CD14-positive monocyte (primary cell): ENCODE data around the gene CACNA1B. TPM values are rescaled to one million over a fixed set of nuclear protein-coding genes. Genes with fewer than 3 reads are reported as not detected.

ENCODE experiments used
- DNase-seq, 3 donors: peaks; one replicate each; pipeline ENCODE4 v3.0.0-alpha.2; 2011 to 2022
- H2AFZ ChIP-seq: 2 replicates; pipeline ENCODE4 v1.6.0; 2012; ENCODE audit warnings: mild to moderate bottlenecking, low read depth, low read length, inconsistent platforms; ENCODE audit not compliant: insufficient read depth, poor library complexity, severe bottlenecking
- H3K27ac ChIP-seq, 2 donors: 1 replicate in 1 of 2; 2 replicates in 1 of 2; pipeline ENCODE4 v1.5.1; 2012 to 2013; ENCODE audit warnings: low read length in 2 of 2, control low read depth in 1 of 2, inconsistent platforms in 1 of 2, low read depth in 1 of 2, mild to moderate bottlenecking in 1 of 2
- H3K27me3 ChIP-seq, 2 donors: one replicate each; pipeline versions ENCODE4 v1.6.0 to v1.6.1; 2011 to 2013; ENCODE audit warnings: low read length in 2 of 2; ENCODE audit not compliant: control insufficient read depth in 2 of 2, insufficient read depth in 2 of 2
- H3K36me3 ChIP-seq, 2 donors: replicated peaks in 1 of 2; 1 replicate in 1 of 2; 2 replicates in 1 of 2; pipeline versions ENCODE4 v1.5.1 to v1.6.1; 2012 to 2013; ENCODE audit warnings: low read length in 2 of 2, control low read depth in 1 of 2, inconsistent platforms in 1 of 2, mild to moderate bottlenecking in 1 of 2; ENCODE audit not compliant: insufficient read depth in 2 of 2, control insufficient read depth in 1 of 2
- H3K4me1 ChIP-seq, 2 donors: 1 replicate in 1 of 2; 2 replicates in 1 of 2; pipeline versions ENCODE4 v1.5.1 to v1.6.1; 2012 to 2013; ENCODE audit warnings: low read length in 2 of 2, control low read depth in 1 of 2, inconsistent platforms in 1 of 2, mild to moderate bottlenecking in 1 of 2, moderate library complexity in 1 of 2; ENCODE audit not compliant: insufficient read depth in 2 of 2, control insufficient read depth in 1 of 2
- H3K4me2 ChIP-seq: replicated peaks from 2 replicates; pipeline ENCODE3; 2012; ENCODE audit warnings: low read length, moderate library complexity, mild to moderate bottlenecking; ENCODE audit not compliant: poor library complexity, severe bottlenecking; ENCODE audit errors: extremely low read depth
- H3K4me3 ChIP-seq, 3 experiments: fragments of 200-600 bp in 1 of 3; sonication (generic) in 1 of 3; replicated peaks in 1 of 3; 1 replicate in 2 of 3; 2 replicates in 1 of 3; pipeline ENCODE4 v1.5.1; 2011 to 2013; ENCODE audit warnings: low read length in 3 of 3, mild to moderate bottlenecking in 3 of 3, control low read depth in 2 of 3, low read depth in 2 of 3, inconsistent platforms in 1 of 3, moderate library complexity in 1 of 3
- H3K79me2 ChIP-seq: 2 replicates; pipeline ENCODE4 v1.6.0; 2012; ENCODE audit warnings: mild to moderate bottlenecking, control low read depth, inconsistent platforms, low read length, moderate library complexity; ENCODE audit not compliant: insufficient read depth
- H3K9ac ChIP-seq: 2 replicates; pipeline ENCODE4 v1.6.0; 2017; ENCODE audit warnings: low read length, mild to moderate bottlenecking; ENCODE audit not compliant: insufficient read depth, poor library complexity, severe bottlenecking
- H3K9me3 ChIP-seq, 2 donors: replicated peaks in 1 of 2; 1 replicate in 1 of 2; 2 replicates in 1 of 2; pipeline versions ENCODE4 v1.5.1 to v1.6.1; 2012 to 2013; ENCODE audit warnings: low read length in 2 of 2, control low read depth in 1 of 2; ENCODE audit not compliant: control insufficient read depth in 1 of 2, insufficient read depth in 1 of 2
- H4K20me1 ChIP-seq: 2 replicates; pipeline ENCODE4 v1.6.0; 2012; ENCODE audit warnings: mild to moderate bottlenecking, low read length, control low read depth, moderate library complexity; ENCODE audit not compliant: insufficient read depth
- H3K27ac Mint-ChIP-seq, 7 donors: one replicate each; pipeline ENCODE4 v1.8.0; 2020; ENCODE audit warnings: mild to moderate bottlenecking in 7 of 7, mixed read lengths in 7 of 7, moderate library complexity in 6 of 7, inconsistent platforms in 2 of 7
- H3K27me3 Mint-ChIP-seq, 3 donors: one replicate each; pipeline ENCODE4 v1.8.0; 2021 to 2022; ENCODE audit warnings: low read depth in 3 of 3, mild to moderate bottlenecking in 3 of 3, mixed read lengths in 3 of 3, moderate library complexity in 3 of 3, inconsistent platforms in 1 of 3
- H3K36me3 Mint-ChIP-seq, 2 donors: one replicate each; pipeline ENCODE4 v1.8.0; 2020; ENCODE audit warnings: mixed read lengths in 2 of 2, inconsistent platforms in 1 of 2, mild to moderate bottlenecking in 1 of 2
- H3K4me1 Mint-ChIP-seq: one replicate; pipeline ENCODE4 v1.8.0; 2020; ENCODE audit warnings: mild to moderate bottlenecking, mixed read lengths
- H3K4me3 Mint-ChIP-seq, 2 donors: one replicate each; pipeline ENCODE4 v1.8.0; 2020; ENCODE audit warnings: mild to moderate bottlenecking in 2 of 2, mixed read lengths in 2 of 2, moderate library complexity in 1 of 2
- H3K9me3 Mint-ChIP-seq, 7 donors: one replicate each; pipeline ENCODE4 v1.8.0; 2020 to 2022; ENCODE audit warnings: mixed read lengths in 7 of 7, mild to moderate bottlenecking in 6 of 7, moderate library complexity in 6 of 7, inconsistent platforms in 2 of 7
- CTCF ChIP-seq: fragments of 200-600 bp; IDR thresholded peaks from one replicate; pipeline ENCODE4 v1.8.0; 2022; ENCODE audit warnings: antibody characterized with exemption, mild to moderate bottlenecking
- WGBS: methylation state at CpG from one replicate; pipeline ENCODE4 v1.1.5; 2013; ENCODE audit warnings: missing lambda C conversion rate; ENCODE audit not compliant: insufficient coverage; 5-methylcytosine and 5-hydroxymethylcytosine counted together
- intact Hi-C, 2 donors: fragments of 100-400 bp; cut with micrococcal nuclease; formaldehyde crosslinking; loops; one replicate each; pipeline versions ENCODE4 v1.15.0 to v1.15.1; 2023
- polyA plus RNA-seq, 3 donors: library from polyadenylated mRNA; depleted of rRNA in 1 of 3; unstranded in 2 of 3; stranded (reverse) in 1 of 3; fragments of 300-500 nt in 2 of 3; fragments of >200 nt in 1 of 3; fragmentation: Illumina TruSeq in 2 of 3; gene quantifications; 1 replicate in 2 of 3; 2 replicates in 1 of 3; pipeline ENCODE4 v1.2.3, GENCODE V29; 2012 to 2021

Gene CACNA1B
- polyA plus RNA-seq, 3 donors: not detected

- H3K27ac ChIP-seq: no peak overlapping the region
- H3K9me3 Mint-ChIP-seq: peaks cover 0 to 22% (median 3%) of the 10 kb centered on the region in 7 donors
- no peaks in the 10 kb centered on the region for H3K4me1 ChIP-seq
- no peak overlapping the region for H3K4me2 ChIP-seq
- no peaks in the 10 kb centered on the region for H3K36me3 ChIP-seq
- no peak overlapping the region for H3K4me3 ChIP-seq
- peaks cover 0 to 7% of the 10 kb centered on the region in 2 donors for H3K9me3 ChIP-seq
- H3K79me2 ChIP-seq: no peaks in the 10 kb centered on the region
- H3K4me1 Mint-ChIP-seq: no peaks in the 10 kb centered on the region
- DNase-seq: no peak
- H3K27ac Mint-ChIP-seq: no peak overlapping the region
- H4K20me1 ChIP-seq: no peaks in the 10 kb centered on the region
- no peak overlapping the region for H3K4me3 Mint-ChIP-seq
- intact Hi-C loops: no loop called here
- no peaks in the 10 kb centered on the region for H3K36me3 Mint-ChIP-seq
- TF ChIP-seq CTCF: no peak
- H3K27me3 Mint-ChIP-seq: peaks cover 20 to 35% (median 21%) of the 10 kb centered on the region in 3 donors
- H3K27me3 ChIP-seq: peaks cover 0 to 22% of the 10 kb centered on the region in 2 donors
- H2AFZ ChIP-seq: no peak overlapping the region
- 89% methylated on average over 7 of the region's 8 CpGs for WGBS
- no peak overlapping the region for H3K9ac ChIP-seq
These were observed 4.2 kb upstream of the CACNA1B start for GRCh38 chr9:137873408-137873807.

GRCh38 chr9:137873858-137874362 is 3.7 kb upstream of the CACNA1B start:
- WGBS: 78% methylated on average over 8 of the region's 9 CpGs
- intact Hi-C loops: no loop called here
- H3K4me3 ChIP-seq: no peak overlapping the region
- H3K9ac ChIP-seq: no peak overlapping the region
- H3K27ac ChIP-seq: no peak overlapping the region
- H3K4me1 Mint-ChIP-seq: no peaks in the 10 kb centered on the region
- peaks cover 0 to 26% of the 10 kb centered on the region in 2 donors for H3K27me3 ChIP-seq
- H3K4me1 ChIP-seq: no peaks in the 10 kb centered on the region
- no peak overlapping the region for H2AFZ ChIP-seq
- H3K27ac Mint-ChIP-seq: peak overlapping the region in 1 of 7 donors; percentile 44
- no peaks in the 10 kb centered on the region for H4K20me1 ChIP-seq
- H3K79me2 ChIP-seq: no peaks in the 10 kb centered on the region
- H3K4me2 ChIP-seq: no peak overlapping the region
- peaks cover 0 to 7% of the 10 kb centered on the region in 2 donors for H3K9me3 ChIP-seq
- no peak for DNase-seq
- no peaks in the 10 kb centered on the region for H3K36me3 ChIP-seq
- TF ChIP-seq CTCF: no peak
- H3K4me3 Mint-ChIP-seq: no peak overlapping the region
- no peaks in the 10 kb centered on the region for H3K36me3 Mint-ChIP-seq
- peaks cover 21 to 34% (median 23%) of the 10 kb centered on the region in 3 donors for H3K27me3 Mint-ChIP-seq
- peaks cover 0 to 19% (median 3%) of the 10 kb centered on the region in 7 donors for H3K9me3 Mint-ChIP-seq
